Measurements from ENCODE around the gene RACGAP1. TPM values are rescaled to one million over a fixed set of nuclear protein-coding genes. Genes with fewer than 3 reads are reported as not detected.

The RACGAP1 gene
- total and polyA plus RNA-seq, 3 donors from 2014 or later: 48.1 to 118 (median 60.6) TPM

- WGBS, 2 donors: 83 to 97% methylated on average over 1 of the region's 1 CpG
- no peaks in the 10 kb centered on the region for H3K4me1 ChIP-seq
- TF ChIP-seq POLR2A (IDR thresholded peaks at IDR 0.05) (no peak), CTCF (IDR thresholded peaks at IDR 0.05) (no peak)
- DNase-seq: no peak
- no peaks in the 10 kb centered on the region for H3K36me3 ChIP-seq (ENCODE audit: low read depth, missing control alignments)
- no peaks in the 10 kb centered on the region for H3K9me3 ChIP-seq
- no peaks in the 10 kb centered on the region for H3K27me3 ChIP-seq
- intact Hi-C loops (cut with DNase I; ENCODE audit: low total_unique reads): no loop called here
- no peak overlapping the region for H3K4me3 ChIP-seq
- no peak overlapping the region for H3K27ac ChIP-seq
Observed at GRCh38 chr12:50006754-50007442, 18.4 kb downstream of the RACGAP1 start.

GRCh38 chr12:50006280-50006679 is 19.0 kb downstream of the RACGAP1 start:
- intact Hi-C loops (cut with DNase I; ENCODE audit: low total_unique reads): no loop called here
- no peak for DNase-seq

GRCh38 chr12:50005175-50005574 is 20.1 kb downstream of the RACGAP1 start:
- Histone ChIP-seq H3K9me3 (no peaks in the 10 kb centered on the region), H3K4me1 (no peaks in the 10 kb centered on the region), H3K27ac (no peak overlapping the region), H3K36me3 (ENCODE audit: low read depth, missing control alignments) (no peaks in the 10 kb centered on the region), H3K4me3 (no peak overlapping the region), H3K27me3 (no peaks in the 10 kb centered on the region)
- intact Hi-C loops (cut with DNase I; ENCODE audit: low total_unique reads): no loop called here
- 75 to 84% methylated on average over 3 of the region's 3 CpGs for WGBS, 2 donors
- TF ChIP-seq POLR2A (IDR thresholded peaks at IDR 0.05) (no peak), CTCF (IDR thresholded peaks at IDR 0.05) (no peak)
- no peak for DNase-seq

More at GRCh38 chr12:50006280-50006679, 19.0 kb downstream of the RACGAP1 start:
- Histone ChIP-seq H3K9me3 (no peaks in the 10 kb centered on the region), H3K4me3 (no peak overlapping the region), H3K27ac (no peak overlapping the region), H3K36me3 (ENCODE audit: low read depth, missing control alignments) (no peaks in the 10 kb centered on the region), H3K4me1 (no peaks in the 10 kb centered on the region), H3K27me3 (no peaks in the 10 kb centered on the region)
- TF ChIP-seq POLR2A (IDR thresholded peaks at IDR 0.05): no peak
- no peak for TF ChIP-seq CTCF (IDR thresholded peaks at IDR 0.05)
- 94 to 97% methylated on average over 7 of the region's 7 CpGs for WGBS, 2 donors

GRCh38 chr12:50004696-50005095 is 20.6 kb downstream of the RACGAP1 start:
- no peak for DNase-seq
- intact Hi-C loops (cut with DNase I; ENCODE audit: low total_unique reads): no loop called here

More at GRCh38 chr12:50004696-50005095, 20.6 kb downstream of the RACGAP1 start:
- Histone ChIP-seq H3K27me3 (no peaks in the 10 kb centered on the region), H3K9me3 (no peaks in the 10 kb centered on the region), H3K27ac (no peak overlapping the region), H3K4me3 (no peak overlapping the region), H3K36me3 (ENCODE audit: low read depth, missing control alignments) (no peaks in the 10 kb centered on the region), H3K4me1 (no peaks in the 10 kb centered on the region)
- TF ChIP-seq CTCF (IDR thresholded peaks at IDR 0.05) (no peak), POLR2A (IDR thresholded peaks at IDR 0.05) (no peak)

Data from testis (tissue), 3 donors.